Measurements from ENCODE around the gene ACOT11. TPM values are rescaled to one million over a fixed set of nuclear protein-coding genes. Genes with fewer than 3 reads are reported as not detected.

ACOT11 gene
- polyA plus RNA-seq, 1 donor from 2014 or later, result not detected

DNA sequence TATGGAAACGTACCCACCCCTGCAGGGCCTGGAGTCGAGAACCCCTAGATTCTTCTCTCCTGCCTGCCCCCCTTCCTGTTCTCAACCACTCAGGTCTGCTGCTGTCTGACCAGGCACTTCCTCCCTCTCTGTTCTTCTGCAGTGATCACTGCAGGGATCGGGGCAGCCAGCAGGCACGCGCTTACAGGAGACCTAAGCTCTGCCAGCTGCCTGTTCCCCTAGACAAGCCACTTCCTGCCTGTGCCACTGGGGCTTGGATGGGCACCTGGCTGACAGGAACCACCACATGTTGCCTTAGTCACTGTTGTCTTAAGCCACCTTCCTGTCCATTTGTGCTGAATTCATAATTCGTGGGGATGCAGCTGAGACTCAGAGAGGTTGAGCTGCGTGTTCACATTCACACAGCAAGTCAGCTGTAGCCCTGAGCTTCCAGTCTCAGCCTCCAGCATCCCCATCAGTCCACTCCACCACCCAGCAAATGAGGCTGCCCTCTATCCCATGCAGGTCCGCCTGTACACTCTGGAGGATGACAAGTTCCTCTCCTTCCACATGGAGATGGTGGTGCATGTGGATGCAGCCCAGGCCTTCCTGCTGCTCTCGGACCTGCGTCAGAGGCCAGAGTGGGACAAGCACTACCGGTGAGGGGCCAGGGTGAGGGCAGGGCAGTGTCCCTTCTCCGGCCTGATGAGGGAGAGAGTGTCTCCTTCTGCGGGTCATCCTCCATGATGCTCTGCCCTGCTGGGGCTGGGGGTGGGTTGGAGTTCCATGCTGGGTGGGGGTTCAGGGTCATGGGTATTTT, 56.7 kb downstream of the ACOT11 start:
- TF ChIP-seq MXI1 (conservative IDR thresholded peaks at IDR 0.05; ENCODE audit: poor library complexity, severe bottlenecking) (no peak), POLR2AphosphoS5 (IDR thresholded peaks at IDR 0.05) (no peak), TAF1 (IDR thresholded peaks at IDR 0.05; ENCODE audit: low read depth) (no peak), EZH2 (IDR thresholded peaks at IDR 0.05; ENCODE audit: borderline replicate concordance, insufficient read depth, low read length, poor library complexity, severe bottlenecking) (no peak), REST (IDR thresholded peaks at IDR 0.05; ENCODE audit: borderline replicate concordance) (no peak), EP300 (conservative IDR thresholded peaks at IDR 0.05; ENCODE audit: poor library complexity, severe bottlenecking) (no peak), SMC3 (conservative IDR thresholded peaks at IDR 0.05; ENCODE audit: poor library complexity) (no peak), RAD21 (conservative IDR thresholded peaks at IDR 0.05) (no peak), CTCF (IDR thresholded peaks at IDR 0.05; ENCODE audit: poor library complexity, severe bottlenecking) (no peak)
- Histone ChIP-seq H3K27ac (ENCODE audit: low read length) (no peak overlapping the region), H3K36me3 (ENCODE audit: insufficient read depth, low read length) (no peaks in the 10 kb centered on the region), H3K4me2 (ENCODE audit: low read length) (no peak overlapping the region), H3K27me3 (ENCODE audit: insufficient read depth, low read depth, low read length) (no peaks in the 10 kb centered on the region), H3K9ac (ENCODE audit: low read length) (no peak overlapping the region), H3K9me3 (ENCODE audit: low read length) (no peaks in the 10 kb centered on the region), H3F3A (ENCODE audit: insufficient read depth, low read length, poor library complexity, severe bottlenecking) (no peaks in the 10 kb centered on the region), H3K79me2 (replicated peaks; ENCODE audit: insufficient read depth, low read length) (no peaks in the 10 kb centered on the region), H4K20me1 (ENCODE audit: insufficient read depth) (no peaks in the 10 kb centered on the region), H3K4me3 (ENCODE audit: low read length) (no peak overlapping the region), H2AFZ (ENCODE audit: low read depth, low read length) (no peak overlapping the region), H3K9me2 (ENCODE audit: insufficient read depth, low read length) (no peaks in the 10 kb centered on the region)

DNA sequence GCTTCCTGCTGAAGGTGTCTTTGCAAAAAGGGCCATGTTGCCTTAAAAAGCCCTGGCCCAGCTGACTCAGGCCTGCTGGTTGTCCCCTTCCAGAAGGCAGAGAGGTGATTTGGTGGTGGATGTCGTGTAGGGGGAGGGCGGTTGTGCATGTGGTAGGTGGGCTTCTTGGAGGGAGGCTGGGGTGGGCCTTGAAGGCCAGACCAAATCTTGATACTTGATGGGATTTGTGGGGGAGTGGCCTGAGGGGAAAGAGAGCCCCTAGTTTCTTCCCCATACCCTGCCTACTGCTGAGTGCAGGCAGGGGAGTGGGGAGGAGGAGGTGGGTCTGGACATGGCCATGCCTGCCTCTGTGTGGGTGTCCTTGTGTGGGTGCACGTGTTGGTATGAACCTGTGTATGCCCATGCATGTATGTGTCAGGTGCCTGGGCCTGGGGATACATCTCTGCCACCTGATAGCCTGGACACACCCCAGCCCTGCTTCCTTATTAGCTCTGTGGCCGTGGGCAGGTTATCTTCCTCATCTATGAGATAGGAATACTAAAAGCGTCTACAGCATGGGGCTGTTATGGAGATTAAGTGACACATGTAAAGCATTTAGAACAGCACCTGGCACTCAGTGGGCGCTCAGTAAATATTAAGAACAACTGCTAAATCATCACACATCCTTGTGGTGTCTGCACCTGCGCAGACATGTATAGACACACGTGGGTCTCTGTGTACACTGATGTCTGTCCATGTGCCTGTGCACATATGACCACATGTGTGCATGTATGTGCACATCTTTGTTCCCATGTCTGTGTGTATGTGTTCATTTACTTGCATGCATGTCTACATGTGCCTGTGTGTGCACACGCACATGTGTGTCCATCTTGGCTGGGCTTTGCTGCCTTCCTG, 58.3 kb downstream of the ACOT11 start:
- Histone ChIP-seq H3K27ac (ENCODE audit: low read length) (no peak overlapping the region), H2AFZ (ENCODE audit: low read depth, low read length) (no peak overlapping the region), H3K79me2 (replicated peaks; ENCODE audit: insufficient read depth, low read length) (no peaks in the 10 kb centered on the region), H3K9me2 (ENCODE audit: insufficient read depth, low read length) (no peaks in the 10 kb centered on the region), H3K36me3 (ENCODE audit: insufficient read depth, low read length) (no peaks in the 10 kb centered on the region), H3F3A (ENCODE audit: insufficient read depth, low read length, poor library complexity, severe bottlenecking) (no peaks in the 10 kb centered on the region), H3K27me3 (ENCODE audit: insufficient read depth, low read depth, low read length) (no peaks in the 10 kb centered on the region), H4K20me1 (ENCODE audit: insufficient read depth) (no peaks in the 10 kb centered on the region), H3K4me2 (ENCODE audit: low read length) (no peak overlapping the region), H3K4me3 (ENCODE audit: low read length) (no peak overlapping the region), H3K9ac (ENCODE audit: low read length) (no peak overlapping the region), H3K9me3 (ENCODE audit: low read length) (no peaks in the 10 kb centered on the region)
- no peak for TF ChIP-seq RAD21 (conservative IDR thresholded peaks at IDR 0.05)
- TF ChIP-seq TAF1 (IDR thresholded peaks at IDR 0.05; ENCODE audit: low read depth), result no peak

All from neural cell (in vitro differentiated cells).